Suprapubic skin (tissue), 4 donors: ENCODE data around the gene BARHL1. TPM values are rescaled to one million over a fixed set of nuclear protein-coding genes. Genes with fewer than 3 reads are reported as not detected.
A peak's percentile ranks its signal among the peaks of the same experiment; 100 is the strongest.
"Not testable (repeated sequence)": the region's sequence is repeated elsewhere in the genome, so short reads cannot be mapped to it uniquely, and the experiment has no call there.

Experiments
- DNase-seq, 2 donors: peaks; one replicate each; pipeline ENCODE4 v3.0.0-alpha.2; 2019; ENCODE audit warnings: low spot score in 2 of 2
- H3K27ac ChIP-seq: fragments of 200-600 bp; sonication (generic); one replicate; pipeline ENCODE4 v1.5.1; 2019
- H3K27me3 ChIP-seq: fragments of 200-600 bp; sonication (generic); one replicate; pipeline ENCODE4 v1.5.1; 2019
- H3K36me3 ChIP-seq: fragments of 200-600 bp; sonication (generic); one replicate; pipeline ENCODE4 v1.5.1; 2019
- H3K4me1 ChIP-seq: fragments of 200-600 bp; sonication (generic); one replicate; pipeline ENCODE4 v1.5.1; 2019
- H3K4me3 ChIP-seq: fragments of 200-600 bp; sonication (generic); one replicate; pipeline ENCODE4 v1.5.1; 2019; ENCODE audit warnings: mild to moderate bottlenecking
- H3K9me3 ChIP-seq: fragments of 200-600 bp; sonication (generic); one replicate; pipeline ENCODE4 v1.5.1; 2019
- CTCF ChIP-seq, 2 donors: fragments of 200-600 bp in 1 of 2; fragments of 450-650 bp in 1 of 2; sonication (generic) in 1 of 2; IDR thresholded peaks; one replicate each; pipeline ENCODE4 v1.5.1; 2016 to 2019; ENCODE audit warnings: antibody characterized with exemption in 2 of 2, mild to moderate bottlenecking in 1 of 2, moderate library complexity in 1 of 2
- EP300 ChIP-seq: sonication (generic); formaldehyde crosslinking; IDR thresholded peaks from one replicate; pipeline ENCODE4 v1.6.1; 2017; ENCODE audit warnings: antibody characterized with exemption
- POLR2A ChIP-seq, 2 donors: fragments of 450-650 bp; IDR thresholded peaks; one replicate each; pipeline ENCODE4 v1.6.1; 2017; ENCODE audit warnings: antibody characterized with exemption in 2 of 2, mild to moderate bottlenecking in 2 of 2, moderate library complexity in 2 of 2
- POLR2AphosphoS5 ChIP-seq, 3 donors: sonication (generic); formaldehyde crosslinking; IDR thresholded peaks; one replicate each; pipeline ENCODE4 v1.6.1; 2017; ENCODE audit warnings: antibody characterized with exemption in 3 of 3
- WGBS: methylation state at CpG from one replicate; pipeline ENCODE4 v1.1.5; 2018; 5-methylcytosine and 5-hydroxymethylcytosine counted together
- total RNA-seq, 4 donors: library from RNA; depleted of rRNA; stranded (reverse); fragments of >200 nt; gene quantifications; one replicate each; pipeline ENCODE4 v1.1.0, GENCODE V29; 2016

Gene BARHL1
- total RNA-seq, 4 donors from 2014 or later = not detected

- no peak for TF ChIP-seq CTCF (IDR thresholded peaks at IDR 0.05)
- no peak for TF ChIP-seq EP300
- TF ChIP-seq POLR2AphosphoS5 (IDR thresholded peaks at IDR 0.05) = no peak
- TF ChIP-seq POLR2A (IDR thresholded peaks at IDR 0.05) = no peak
- Histone ChIP-seq H3K27me3 (peaks cover 25% of the 10 kb centered on the region), H3K36me3 (no peaks in the 10 kb centered on the region), H3K4me3 (no peak overlapping the region), H3K9me3 (no peaks in the 10 kb centered on the region), H3K4me1 (no peaks in the 10 kb centered on the region), H3K27ac (no peak overlapping the region)
- DNase-seq = no peak
- 77% methylated on average over 6 of the region's 6 CpGs for WGBS
Measured at GRCh38 chr9:132564526-132564925, 17.9 kb upstream of the BARHL1 start.

GRCh38 chr9:132568787-132569186, 13.6 kb upstream of the BARHL1 start:
- 67% methylated on average over 2 of the region's 2 CpGs for WGBS
- H3K36me3 ChIP-seq, DNase-seq, H3K27ac ChIP-seq, H3K4me1 ChIP-seq, H3K9me3 ChIP-seq, H3K4me3 ChIP-seq: not testable (repeated sequence)
- H3K27me3 ChIP-seq = peaks cover 25% of the 10 kb centered on the region

- no peak overlapping the region for H3K4me3 ChIP-seq
- 81% methylated on average over 15 of the region's 15 CpGs for WGBS
- no peaks in the 10 kb centered on the region for H3K36me3 ChIP-seq
- H3K27ac ChIP-seq = no peak overlapping the region
- DNase-seq = no peak
- H3K27me3 ChIP-seq = peaks cover 50% of the 10 kb centered on the region
- no peaks in the 10 kb centered on the region for H3K9me3 ChIP-seq
- H3K4me1 ChIP-seq = no peaks in the 10 kb centered on the region
- TF ChIP-seq POLR2AphosphoS5 (IDR thresholded peaks at IDR 0.05) (no peak), EP300 (no peak), POLR2A (IDR thresholded peaks at IDR 0.05) (no peak), CTCF (IDR thresholded peaks at IDR 0.05) (no peak)
Measured at GRCh38 chr9:132571806-132572600, 10.4 kb upstream of the BARHL1 start.

GRCh38 chr9:132572921-132573320, 9.5 kb upstream of the BARHL1 start:
- H3K36me3 ChIP-seq = no peaks in the 10 kb centered on the region
- H3K27me3 ChIP-seq = peaks cover 59% of the 10 kb centered on the region
- H3K4me3 ChIP-seq = no peak overlapping the region
- DNase-seq = no peak
- WGBS = 28% methylated on average over 8 of the region's 8 CpGs
- H3K27ac ChIP-seq = no peak overlapping the region
- no peaks in the 10 kb centered on the region for H3K4me1 ChIP-seq
- TF ChIP-seq CTCF (IDR thresholded peaks at IDR 0.05) = no peak
- TF ChIP-seq POLR2A (IDR thresholded peaks at IDR 0.05) = no peak
- no peak for TF ChIP-seq EP300
- no peak for TF ChIP-seq POLR2AphosphoS5 (IDR thresholded peaks at IDR 0.05)
- no peaks in the 10 kb centered on the region for H3K9me3 ChIP-seq

- no peak for DNase-seq
- Histone ChIP-seq H3K9me3 (no peaks in the 10 kb centered on the region), H3K36me3 (no peaks in the 10 kb centered on the region), H3K27me3 (peaks cover 81% of the 10 kb centered on the region), H3K4me1 (peaks cover 1% of the 10 kb centered on the region), H3K27ac (no peak overlapping the region), H3K4me3 (no peak overlapping the region)
- 9% methylated on average over 12 of the region's 16 CpGs for WGBS
- TF ChIP-seq EP300 (no peak), CTCF (IDR thresholded peaks at IDR 0.05) (peak in 1 of 2 donors; percentile 69)
Measured at GRCh38 chr9:132575005-132575609, 7.3 kb upstream of the BARHL1 start.
